ENCODE results near the gene CSE1L.
"Not testable (repeated sequence)": the region's sequence is repeated elsewhere in the genome, so short reads cannot be mapped to it uniquely, and the experiment has no call there.

Gene CSE1L

DNA sequence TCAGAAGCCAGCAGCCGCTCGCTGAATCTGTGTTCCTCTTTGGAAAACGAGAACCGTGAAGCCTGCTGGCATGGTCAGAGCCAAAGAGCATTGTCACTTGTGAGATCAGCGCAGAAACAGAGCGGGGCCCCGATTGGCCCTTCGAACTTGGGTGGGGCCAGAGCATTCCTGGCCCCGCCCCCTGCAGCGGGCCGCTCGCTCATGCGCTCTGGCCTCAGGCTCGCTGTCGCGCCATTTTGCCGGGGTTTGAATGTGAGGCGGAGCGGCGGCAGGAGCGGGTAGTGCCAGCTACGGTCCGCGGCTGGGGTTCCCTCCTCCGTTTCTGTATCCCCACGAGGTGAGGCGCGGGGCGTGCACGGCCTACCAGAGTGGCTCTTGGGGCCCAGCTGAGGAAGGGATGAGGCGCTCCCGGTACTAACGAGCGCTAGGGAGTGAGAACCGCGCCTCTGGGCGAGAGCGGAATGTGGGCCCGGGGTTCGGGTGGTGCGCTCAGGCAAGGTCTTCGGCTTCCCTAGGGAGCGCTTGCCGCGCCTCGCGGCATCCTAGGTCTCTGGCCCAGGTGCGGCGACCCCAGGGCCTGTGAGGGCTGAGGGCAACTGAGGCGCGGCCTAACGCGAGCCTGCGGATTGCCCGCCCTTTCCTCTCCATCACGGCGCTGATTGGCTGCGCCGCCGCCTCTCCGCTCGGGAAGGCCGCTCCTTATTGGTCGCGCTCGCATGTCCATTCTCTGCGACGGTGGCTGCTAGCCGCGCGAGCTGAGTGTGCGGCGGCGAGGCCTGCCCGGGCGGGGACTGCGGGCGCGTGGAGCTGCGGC, at the start of gene CSE1L:
Gene CSE1L (plus strand): TSS at position 226 of the 814 bp plus-strand sequence. CDS start 12,152 bp downstream, outside the sequence.
- peak; percentile 94 for DNase-seq

GRCh38 chr20:48999890-49000870, 45.9 kb upstream of the CSE1L start:
- no peak for DNase-seq

DNA sequence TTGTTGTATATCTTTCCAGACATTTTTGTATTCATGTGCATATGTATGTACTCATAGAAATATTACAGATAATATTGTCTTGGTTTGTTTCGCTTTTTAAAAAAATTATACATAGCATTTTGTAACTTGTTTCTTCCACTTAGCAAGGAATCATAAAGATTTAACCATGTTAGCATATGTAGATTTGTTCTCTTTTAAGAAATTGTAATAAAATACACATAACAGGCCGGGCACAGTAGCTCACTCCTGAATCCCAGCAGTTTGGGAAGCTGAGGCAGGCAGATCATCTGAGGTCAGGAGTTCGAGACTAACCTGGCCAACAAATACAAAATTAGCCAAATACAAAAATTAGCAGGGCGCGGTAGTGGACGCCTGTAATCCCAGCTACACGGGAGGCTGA, 44.4 kb upstream of the CSE1L start:
- no peak for DNase-seq

GRCh38 chr20:49006446-49006980, 39.6 kb upstream of the CSE1L start:
- no peak for DNase-seq

DNA sequence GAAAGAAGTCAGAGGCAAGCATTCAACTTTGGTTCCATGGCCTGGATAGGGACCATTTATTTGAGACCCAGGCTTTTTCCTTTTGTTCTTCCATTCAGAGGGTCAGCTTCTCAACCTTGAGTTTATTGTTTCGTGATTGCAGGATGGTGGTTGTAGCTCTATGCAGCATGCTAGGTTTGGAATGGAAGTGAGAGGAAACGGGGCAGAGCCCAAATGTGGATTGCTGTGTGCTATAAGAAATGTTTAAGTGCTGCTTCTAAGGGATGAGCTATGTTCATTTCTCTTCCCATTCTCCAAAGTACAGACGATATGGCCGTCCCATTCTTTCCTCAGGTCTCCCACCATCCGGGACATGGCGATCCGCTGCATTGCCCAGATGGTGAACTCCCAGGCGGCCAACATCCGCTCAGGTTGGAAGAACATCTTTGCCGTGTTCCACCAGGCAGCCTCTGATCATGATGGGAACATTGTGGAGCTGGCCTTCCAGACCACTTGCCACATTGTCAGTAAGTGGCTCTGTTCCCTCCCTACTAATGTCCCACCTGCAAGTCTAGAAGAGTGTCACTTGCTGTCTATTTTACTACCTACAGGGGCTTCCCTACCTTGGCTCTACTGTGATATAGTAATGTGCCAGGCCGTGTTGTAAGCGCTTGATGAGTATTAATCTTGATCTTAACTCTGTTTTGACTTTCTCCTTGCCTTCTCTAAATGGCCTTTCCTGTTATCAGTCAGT, 36.0 kb upstream of the CSE1L start:
- no peak for DNase-seq

DNA sequence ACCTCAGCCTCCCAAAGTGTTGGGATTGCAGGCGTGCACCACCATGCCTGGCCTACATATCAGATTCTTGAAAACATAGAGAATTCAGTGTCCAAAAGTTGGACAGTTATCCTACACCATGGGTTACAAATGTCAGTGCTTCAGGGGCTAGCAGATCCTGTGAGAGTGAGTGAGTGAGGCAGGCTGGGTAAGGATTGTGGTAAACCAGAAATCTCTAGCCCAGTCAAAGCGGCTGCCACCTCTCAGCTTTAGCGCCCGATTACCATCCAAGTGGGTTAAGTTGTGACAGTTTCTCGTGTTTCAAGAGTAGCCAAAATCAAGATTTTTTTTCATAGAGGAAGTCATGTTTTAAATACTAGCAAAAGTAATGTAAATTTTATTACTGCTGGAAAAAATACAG, 21.9 kb upstream of the CSE1L start:
- DNase-seq = no peak

DNA sequence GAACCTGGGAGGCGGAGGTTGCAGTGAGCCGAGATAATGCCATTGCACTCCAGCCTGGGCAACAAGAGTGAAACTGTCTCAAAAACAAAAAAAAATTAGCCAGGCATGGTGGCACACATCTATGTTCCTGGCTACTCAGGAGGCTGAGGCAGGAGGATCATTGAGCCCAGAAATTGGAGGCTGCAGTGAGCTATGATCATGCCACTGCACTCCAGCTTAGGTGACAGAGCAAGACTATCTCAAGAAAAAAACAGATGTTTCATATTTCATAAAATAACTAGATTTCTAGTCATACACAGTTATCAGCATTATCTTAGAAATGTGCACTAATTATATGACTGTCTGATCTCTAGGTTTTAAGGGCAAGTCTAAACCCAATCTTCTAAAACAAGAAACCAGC, 17.9 kb upstream of the CSE1L start:
- DNase-seq = not testable (repeated sequence)

DNA sequence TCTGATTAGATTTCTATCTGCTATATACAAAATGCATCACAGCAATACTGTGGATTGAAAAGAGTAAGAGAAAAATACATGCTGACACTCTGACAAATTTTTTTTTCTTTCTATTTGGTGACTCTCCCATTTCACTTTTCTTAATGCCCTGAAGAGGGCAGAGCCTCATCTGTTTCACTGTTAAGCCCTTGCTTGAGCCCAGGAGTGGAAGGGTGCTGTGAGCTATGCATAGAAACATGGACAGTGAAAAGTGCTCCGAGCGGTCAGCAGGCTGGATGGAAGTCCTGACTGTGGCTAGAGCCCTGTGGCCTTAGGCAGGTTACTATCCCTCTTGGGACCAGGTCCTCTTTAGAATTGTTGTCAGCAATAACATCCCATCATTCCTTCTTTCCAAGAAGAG, 17.4 kb upstream of the CSE1L start:
- DNase-seq = no peak

DNA sequence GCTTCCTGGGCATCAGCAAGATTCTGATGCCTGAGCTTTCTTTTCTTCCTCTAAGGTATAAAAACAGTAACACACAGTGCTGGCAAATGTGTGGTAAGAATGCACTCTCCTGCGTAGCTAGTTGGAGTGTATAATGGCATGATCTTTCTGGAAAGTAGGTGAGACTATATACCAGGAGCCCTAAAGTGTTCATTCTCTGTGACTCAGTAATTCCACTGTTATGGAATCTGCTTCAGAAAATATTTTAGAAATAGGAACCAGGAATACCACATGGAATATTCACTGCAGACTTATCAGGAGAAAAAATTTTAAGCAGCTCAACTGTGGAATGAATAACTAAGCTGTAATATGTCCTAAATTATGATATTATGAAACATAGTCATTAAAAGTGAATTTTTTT, 16.9 kb upstream of the CSE1L start:
- DNase-seq = no peak

DNA sequence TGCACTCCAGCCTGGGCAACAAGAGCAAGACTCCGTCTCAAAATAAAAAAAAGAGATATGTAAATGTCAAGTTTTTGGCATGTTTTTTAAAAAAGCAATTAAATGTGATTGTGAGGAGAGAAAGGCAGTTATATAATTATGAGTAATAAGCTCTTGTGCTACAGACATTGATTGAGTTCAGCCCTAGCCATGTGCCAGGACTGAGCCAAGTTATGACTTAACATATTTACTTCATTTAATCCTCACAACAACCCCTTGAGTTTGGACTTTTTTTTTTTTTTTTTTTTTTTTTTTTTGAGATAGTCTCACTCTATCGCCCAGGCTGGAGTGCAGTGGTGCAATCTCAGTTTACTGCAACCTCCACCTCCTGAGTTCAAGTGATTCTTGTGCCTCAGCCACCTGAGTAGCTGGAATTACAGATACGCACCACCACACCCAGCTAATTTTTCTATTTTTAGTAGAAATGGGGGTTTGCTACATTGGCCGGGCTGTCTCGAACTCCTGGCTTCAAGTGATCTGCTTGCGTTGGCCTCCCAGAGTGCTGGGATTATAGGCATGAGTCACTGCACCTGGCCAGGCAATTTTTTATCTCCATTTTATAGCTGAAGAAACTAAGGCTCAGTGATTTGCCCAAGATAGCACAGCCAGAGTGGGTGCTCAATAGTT, 15.0 kb upstream of the CSE1L start:
- DNase-seq = no peak

- no peak for DNase-seq
Measured at GRCh38 chr20:49032455-49032854, 13.7 kb upstream of the CSE1L start.

DNA sequence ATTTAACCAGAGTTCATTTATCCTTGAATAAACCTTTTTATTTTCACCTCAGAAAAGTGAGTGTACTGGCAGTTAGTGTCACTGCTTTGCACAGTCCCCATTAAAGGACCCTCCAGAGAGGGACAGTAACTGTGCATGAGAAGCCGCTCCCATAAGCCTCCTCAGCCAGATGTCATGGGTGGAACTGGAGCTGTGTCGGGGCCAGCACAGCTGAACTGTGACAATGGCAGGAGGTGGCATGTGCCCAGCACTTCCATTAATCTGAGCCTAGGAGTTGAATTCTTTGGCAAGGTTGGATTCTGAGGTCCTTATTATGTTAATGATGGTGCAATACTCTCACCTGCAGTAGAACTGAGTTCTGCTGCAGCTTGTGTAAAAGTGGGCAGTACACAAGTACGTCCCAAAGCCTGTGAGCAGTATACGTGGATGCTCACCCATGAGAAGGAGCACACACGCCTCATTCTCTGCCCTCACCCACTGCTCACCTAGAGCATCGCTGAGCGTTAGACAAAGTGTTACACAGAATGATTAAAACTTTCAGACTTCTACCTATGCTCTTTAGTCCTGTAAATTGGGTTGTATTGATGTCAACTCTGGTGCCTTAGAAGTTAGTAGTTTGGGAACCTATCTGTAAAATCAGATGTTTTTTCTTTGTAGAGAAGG, 11.9 kb upstream of the CSE1L start:
- no peak for DNase-seq

DNA sequence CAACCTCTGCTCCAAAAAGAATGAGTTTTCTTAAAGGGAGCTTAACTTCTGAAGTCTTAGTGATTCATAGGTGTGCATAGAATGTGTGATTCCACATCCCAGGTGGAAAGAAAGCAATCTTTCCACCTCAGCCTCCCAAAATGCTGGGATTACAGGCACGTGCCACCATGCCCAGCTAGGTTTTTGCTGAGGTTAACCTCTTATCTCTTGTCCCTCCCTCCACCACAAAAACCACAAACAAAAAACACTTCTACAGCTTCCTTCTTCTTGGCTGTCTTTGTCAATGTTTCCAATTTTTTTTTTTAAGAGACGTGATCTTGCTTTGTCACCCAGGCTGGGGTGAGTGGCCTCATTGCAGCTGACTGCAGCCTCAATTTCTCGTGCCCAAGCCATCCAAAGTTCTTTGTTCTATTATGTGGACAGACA, 8.1 kb upstream of the CSE1L start:
- no peak for DNase-seq

- DNase-seq = no peak
Measured at GRCh38 chr20:49039854-49040253, 6.3 kb upstream of the CSE1L start.

DNA sequence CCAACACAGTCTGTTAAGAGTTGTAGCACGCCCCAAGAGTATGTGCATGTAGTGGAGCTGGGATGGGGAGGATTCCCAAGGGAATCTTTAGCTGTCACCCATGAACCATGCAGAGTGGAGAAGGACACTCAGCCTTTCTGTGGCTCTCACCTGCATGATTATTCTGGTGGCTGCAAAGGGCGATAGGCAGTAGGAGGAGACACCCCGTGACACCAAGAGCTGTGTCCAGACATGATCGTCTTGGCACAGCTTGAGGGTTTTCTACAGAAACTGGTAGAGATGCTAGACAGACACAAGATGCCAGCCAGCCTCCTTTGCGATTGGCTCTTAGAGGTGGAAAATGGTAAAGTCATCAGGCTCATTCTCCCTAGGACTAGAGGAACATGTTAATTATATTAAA, 3.1 kb upstream of the CSE1L start:
- no peak for DNase-seq

GRCh38 chr20:49045440-49046086, 549 bp upstream of the CSE1L start:
- no peak for DNase-seq

GRCh38 chr20:49052334-49052733, 6.2 kb downstream of the CSE1L start:
- no peak for DNase-seq

DNA sequence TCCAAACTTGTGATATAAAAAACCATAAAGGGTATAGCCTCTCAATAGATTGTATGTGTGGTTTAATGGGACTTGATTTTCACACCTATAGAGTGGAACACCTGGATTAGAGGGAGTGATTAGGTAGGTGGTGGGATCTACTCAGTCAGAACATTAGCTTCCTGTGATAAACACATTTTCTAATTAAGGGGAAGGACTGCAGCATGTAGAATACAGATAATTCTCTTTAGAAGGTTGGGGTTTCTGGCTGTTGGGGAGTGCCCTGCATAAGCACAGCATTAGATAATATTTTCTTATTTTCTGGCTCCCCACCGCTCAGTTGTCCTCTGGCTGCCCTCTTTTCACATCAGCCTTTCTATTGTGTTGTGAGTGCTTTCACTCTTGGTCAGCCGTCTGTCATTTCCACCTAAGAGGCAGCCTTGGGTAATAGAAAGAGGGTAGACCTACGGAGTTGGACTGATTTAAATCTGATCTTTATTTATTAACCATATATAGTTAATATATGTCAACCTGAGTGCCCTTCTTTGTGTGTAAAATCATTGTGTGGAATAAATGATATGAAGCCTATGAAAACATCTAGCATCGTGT, 8.0 kb downstream of the CSE1L start:
- no peak for DNase-seq

GRCh38 chr20:49063279-49063678, 17.2 kb downstream of the CSE1L start:
- DNase-seq = no peak

GRCh38 chr20:49074521-49074920, 28.4 kb downstream of the CSE1L start:
- no peak for DNase-seq

DNA sequence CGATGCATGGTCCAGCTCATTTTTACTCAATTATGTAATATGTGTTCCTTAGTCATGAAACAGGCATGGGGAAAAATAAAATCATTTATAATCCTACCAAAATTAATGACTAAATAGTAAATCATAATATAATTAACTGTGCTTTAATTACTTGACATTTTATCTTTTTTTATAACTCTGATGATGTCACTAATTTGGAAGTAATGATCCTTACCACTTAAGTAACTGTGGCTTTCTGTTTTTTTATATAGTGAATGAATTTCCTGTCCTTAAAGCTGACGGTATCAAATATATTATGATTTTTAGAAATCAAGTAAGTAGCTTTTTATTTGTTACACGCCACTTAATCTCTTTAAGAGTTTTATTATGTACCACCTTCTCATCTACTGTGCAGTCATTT, 32.2 kb downstream of the CSE1L start:
- no peak for DNase-seq
